GM12878 (cell line): ENCODE data around the gene USP26.

ENCODE experiments used
- ATF7 ChIP-seq: fragments of 450-650 bp; IDR thresholded peaks from 2 replicates; pipeline ENCODE4 v1.6.1; 2016; ENCODE audit warnings: low read depth, mild to moderate bottlenecking
- BHLHE40 ChIP-seq, 2 experiments: fragments of 450-650 bp in 1 of 2; IDR thresholded peaks; 2 replicates each; pipeline ENCODE4 v1.6.1; 2011 to 2017; ENCODE audit warnings: low read depth in 2 of 2, borderline replicate concordance in 1 of 2, improper control_type of control experiment in 1 of 2, low read length in 1 of 2, mild to moderate bottlenecking in 1 of 2
- FOXM1 ChIP-seq: IDR thresholded peaks from 2 replicates; pipeline ENCODE4 v1.6.1; 2012; ENCODE audit warnings: low read depth, mild to moderate bottlenecking, inconsistent platforms, low read length, moderate library complexity
- HCFC1 ChIP-seq: fragments of 150-350 bp; IDR thresholded peaks from 2 replicates; pipeline ENCODE4 v1.6.1; 2014; ENCODE audit warnings: low read length
- MTA3 ChIP-seq: IDR thresholded peaks from 2 replicates; pipeline ENCODE4 v1.6.1; 2012; ENCODE audit warnings: low read length, inconsistent platforms, borderline replicate concordance
- MXI1 ChIP-seq: fragments of 150-350 bp; IDR thresholded peaks from 2 replicates; pipeline ENCODE4 v1.6.1; 2011; ENCODE audit warnings: low read depth, mild to moderate bottlenecking, inconsistent platforms, low read length, improper control_type of control experiment
- REST ChIP-seq: IDR thresholded peaks from 2 replicates; pipeline ENCODE4 v1.6.1; 2012; ENCODE audit warnings: mild to moderate bottlenecking, low read depth, low read length
- RUNX3 ChIP-seq: IDR thresholded peaks from 2 replicates; pipeline ENCODE4 v1.6.1; 2012; ENCODE audit warnings: low read length, inconsistent platforms
- SPI1 ChIP-seq: IDR thresholded peaks from 2 replicates; pipeline ENCODE4 v1.6.1; 2011; ENCODE audit warnings: low read depth, mild to moderate bottlenecking, low read length, moderate library complexity, borderline replicate concordance; ENCODE audit not compliant: insufficient read depth
- TARDBP ChIP-seq: IDR thresholded peaks from 2 replicates; pipeline ENCODE4 v1.6.1; 2016; ENCODE audit warnings: borderline replicate concordance

- TF ChIP-seq REST (no peak), FOXM1 (no peak), TARDBP (no peak), HCFC1 (no peak), MTA3 (no peak), BHLHE40 (IDR thresholded peaks at IDR 0.05; ENCODE audit: borderline replicate concordance in 1 of 2, low read depth in 2 of 2, low read length in 1 of 2) (no peak), SPI1 (no peak), ATF7 (no peak), MXI1 (no peak), RUNX3 (no peak)
These were observed 40.6 kb downstream of the USP26 start for GRCh38 chrX:133056341-133056740.
